ENCODE results near the gene SORL1.

The SORL1 gene

GRCh38 chr11:121510438-121510837 lies 58.3 kb downstream of the SORL1 start:
- DNase-seq (ENCODE audit: low read depth): no peak

GRCh38 chr11:121512468-121513465 lies 60.7 kb downstream of the SORL1 start:
- DNase-seq (ENCODE audit: low read depth): no peak

GRCh38 chr11:121513807-121514206 lies 61.7 kb downstream of the SORL1 start:
- DNase-seq (ENCODE audit: low read depth): no peak

- no peak for DNase-seq (ENCODE audit: low read depth)
These were observed 62.6 kb downstream of the SORL1 start for GRCh38 chr11:121514432-121515334.

DNA sequence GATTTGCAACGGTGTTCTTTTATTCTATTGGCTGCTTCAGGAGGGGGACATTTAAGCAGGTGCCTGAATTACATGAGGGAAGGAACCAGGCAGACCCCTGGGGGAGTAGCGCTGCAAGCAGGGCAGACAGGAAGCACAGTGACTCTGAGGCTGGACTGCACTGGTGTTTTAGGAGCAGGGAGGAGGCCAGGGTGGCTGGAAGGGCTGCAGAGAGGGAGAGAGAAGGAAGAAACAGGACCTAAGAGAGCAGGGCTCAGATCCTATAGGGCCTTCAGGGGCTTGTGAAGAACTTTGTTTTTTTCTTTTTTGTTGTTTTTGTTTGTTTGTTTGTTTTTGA lies 63.2 kb downstream of the SORL1 start:
- no peak for DNase-seq (ENCODE audit: low read depth)

- DNase-seq (ENCODE audit: low read depth): no peak
These were observed 65.9 kb downstream of the SORL1 start for GRCh38 chr11:121517996-121518395.

DNA sequence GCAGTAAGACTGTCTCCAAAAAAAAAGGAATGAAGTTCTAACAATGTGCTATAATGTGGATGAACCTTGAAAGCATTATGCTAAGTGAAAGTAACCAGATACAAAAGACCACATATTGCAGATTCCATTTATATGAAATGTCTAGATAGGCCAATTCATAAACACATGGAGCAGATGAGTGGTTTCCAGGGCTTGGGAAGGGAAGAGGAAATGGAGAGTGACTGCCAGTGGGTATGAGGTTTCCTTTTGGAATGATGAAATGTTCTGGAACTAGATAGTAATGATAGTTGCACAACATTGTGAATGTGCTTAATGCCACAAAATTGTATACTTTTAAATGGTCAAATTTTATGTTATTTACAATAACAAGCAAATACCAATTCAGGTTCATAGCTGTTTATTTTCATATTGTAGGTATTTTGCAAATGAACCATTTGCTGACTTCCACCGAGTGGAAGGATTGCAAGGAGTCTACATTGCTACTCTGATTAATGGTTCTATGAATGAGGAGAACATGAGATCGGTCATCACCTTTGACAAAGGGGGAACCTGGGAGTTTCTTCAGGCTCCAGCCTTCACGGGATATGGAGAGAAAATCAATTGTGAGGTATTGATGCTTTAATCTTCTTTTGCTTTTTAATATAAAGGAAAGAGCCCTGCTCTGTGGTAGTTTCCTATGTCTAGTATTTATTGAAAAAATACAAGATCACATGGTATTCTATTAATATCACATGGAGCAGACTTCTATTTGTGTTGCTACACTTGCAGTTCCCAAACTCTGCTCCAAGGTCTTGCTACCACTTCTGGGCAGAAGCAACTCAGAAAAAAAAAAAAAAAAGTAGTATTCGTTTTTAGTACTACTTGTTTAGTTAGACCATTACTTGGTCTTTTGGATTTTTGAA lies 68.4 kb downstream of the SORL1 start:
- DNase-seq (ENCODE audit: low read depth): peak; percentile 68

DNA sequence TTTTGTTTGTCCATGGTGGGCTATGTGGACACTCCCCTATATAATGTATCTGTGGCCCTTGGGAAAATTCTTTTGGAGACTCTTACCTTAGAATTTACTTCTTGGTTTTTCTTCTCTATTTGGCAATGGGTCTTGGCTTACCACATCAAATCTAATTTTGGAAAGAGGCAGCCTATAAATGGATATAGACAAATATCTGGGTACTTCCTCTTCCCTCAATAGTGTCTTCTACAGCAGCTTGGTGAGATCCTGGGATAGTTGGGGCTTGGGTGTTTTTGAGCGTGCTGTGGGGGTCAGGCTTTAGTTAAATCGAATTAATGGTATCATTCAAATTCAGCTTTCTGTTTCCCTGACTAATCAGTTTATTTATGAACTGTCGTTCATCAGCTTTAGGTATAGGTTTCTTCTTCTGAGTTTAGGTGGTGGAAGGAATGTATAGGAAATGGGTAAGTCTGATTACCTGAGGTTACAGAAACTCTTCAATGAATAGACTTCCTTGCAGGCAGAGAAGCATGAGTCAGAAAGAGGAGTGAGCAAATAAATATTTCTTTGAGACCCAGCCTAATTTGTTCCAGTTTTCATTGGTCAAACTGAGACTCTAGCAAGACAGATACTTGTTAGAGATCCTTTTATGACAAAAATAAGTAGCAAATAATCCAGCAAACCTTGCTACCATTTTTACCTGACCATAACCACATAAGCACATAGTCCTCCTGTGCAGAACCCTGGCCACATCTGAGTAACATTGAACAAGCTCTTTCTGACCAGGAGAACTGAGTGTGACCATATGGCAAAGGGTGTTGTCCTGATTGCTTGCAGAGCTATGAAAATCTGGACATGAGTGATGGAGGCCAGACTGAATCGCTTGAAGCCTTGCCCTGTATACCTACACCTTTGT lies 69.3 kb downstream of the SORL1 start:
- no peak for DNase-seq (ENCODE audit: low read depth)

- DNase-seq (ENCODE audit: low read depth): no peak
These were observed 70.2 kb downstream of the SORL1 start for GRCh38 chr11:121522043-121522941.

GRCh38 chr11:121523581-121524232 lies 71.6 kb downstream of the SORL1 start:
- DNase-seq (ENCODE audit: low read depth): no peak

DNA sequence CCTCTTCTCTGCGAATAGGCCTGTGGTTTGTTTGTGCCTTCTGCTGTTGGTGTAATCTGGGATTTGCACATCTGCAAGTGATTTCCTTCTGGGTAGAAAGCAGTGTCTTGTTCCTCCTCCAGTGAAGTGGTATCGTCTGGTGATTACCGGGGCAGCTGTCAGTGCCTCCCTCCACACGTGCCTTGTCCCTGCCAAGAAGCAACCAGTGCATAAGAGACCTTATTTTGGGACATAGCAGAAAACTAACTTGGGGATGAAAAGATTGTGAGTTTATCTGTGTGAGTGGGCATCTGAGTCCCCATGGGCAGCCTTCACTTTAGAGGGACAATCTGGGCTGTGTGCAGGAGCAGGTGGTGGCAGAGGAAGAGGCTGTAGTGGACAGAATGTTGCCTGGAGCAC lies 72.1 kb downstream of the SORL1 start:
- no peak for DNase-seq (ENCODE audit: low read depth)

- no peak for DNase-seq (ENCODE audit: low read depth)
These were observed 73.3 kb downstream of the SORL1 start for GRCh38 chr11:121525376-121525775.

- no peak for DNase-seq (ENCODE audit: low read depth)
These were observed 78.1 kb downstream of the SORL1 start for GRCh38 chr11:121530257-121530656.

GRCh38 chr11:121533601-121534000 lies 81.5 kb downstream of the SORL1 start:
- no peak for DNase-seq (ENCODE audit: low read depth)

GRCh38 chr11:121534131-121535093 lies 82.3 kb downstream of the SORL1 start:
- DNase-seq (ENCODE audit: low read depth): peak; percentile 50

DNA sequence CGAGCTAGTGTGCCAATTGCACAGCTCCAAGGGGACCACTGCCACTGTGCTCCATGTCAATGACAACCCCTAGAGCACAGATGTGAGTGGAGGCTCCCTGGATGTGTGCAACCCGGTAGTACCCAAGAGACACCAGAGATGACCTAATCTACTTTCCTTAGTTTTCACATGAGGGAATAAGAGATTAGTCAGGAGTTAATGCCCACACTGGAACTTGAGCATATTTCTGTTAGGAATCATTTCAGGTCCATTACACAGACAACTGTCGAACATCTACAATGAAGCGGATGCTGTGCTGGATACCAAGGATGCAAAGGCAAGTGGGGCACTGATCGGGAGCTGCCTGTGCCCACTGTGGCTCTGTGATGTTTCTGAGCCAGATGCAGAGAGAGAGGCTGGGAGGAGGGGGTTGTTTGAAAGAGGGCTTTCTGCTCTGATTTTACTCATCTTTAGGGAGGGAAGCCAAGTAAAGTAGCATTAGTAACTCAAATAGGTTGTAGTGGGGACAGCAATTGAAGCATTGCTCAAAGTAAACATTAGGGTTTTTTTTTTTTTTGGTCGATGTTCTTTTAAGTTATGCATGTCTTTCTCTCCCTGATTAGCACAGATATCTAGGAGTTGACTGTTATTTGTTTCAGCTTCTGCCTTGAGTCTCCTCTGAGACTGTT lies 83.1 kb downstream of the SORL1 start:
- DNase-seq (ENCODE audit: low read depth): no peak

- DNase-seq (ENCODE audit: low read depth): no peak
These were observed 84.0 kb downstream of the SORL1 start for GRCh38 chr11:121536126-121536525.
